HepG2 (cell line): ENCODE results near the gene IL1RL2. TPM values are rescaled to one million over a fixed set of nuclear protein-coding genes. Genes with fewer than 3 reads are reported as not detected.

Experiments used
- ARID2 ChIP-seq: sonication (generic); formaldehyde crosslinking; IDR thresholded peaks from 2 replicates; pipeline ENCODE4 v1.8.1; 2022; ENCODE audit warnings: mild to moderate bottlenecking, missing genetic modification reagents, borderline replicate concordance
- EZH2 ChIP-seq: conservative IDR thresholded peaks from 2 replicates; pipeline ENCODE4 v1.6.1; 2012; ENCODE audit warnings: mild to moderate bottlenecking, low read depth, low read length, moderate library complexity
- HNF4G ChIP-seq, 2 experiments: sonication (generic) in 1 of 2; formaldehyde crosslinking in 1 of 2; IDR thresholded peaks; 2 replicates each; pipeline versions ENCODE4 v1.4.0 to v1.6.1; 2011 to 2020; ENCODE audit warnings: borderline replicate concordance in 2 of 2, low read depth in 2 of 2, mild to moderate bottlenecking in 2 of 2, low read length in 1 of 2, missing genetic modification reagents in 1 of 2, moderate library complexity in 1 of 2
- HOXA7 ChIP-seq: sonication (generic); formaldehyde crosslinking; IDR thresholded peaks from 2 replicates; pipeline ENCODE4 v1.8.1; 2022; ENCODE audit warnings: mild to moderate bottlenecking, missing genetic modification reagents, moderate library complexity
- MEF2D ChIP-seq: sonication (generic); formaldehyde crosslinking; IDR thresholded peaks from 2 replicates; pipeline ENCODE4 v1.5.1; 2020; ENCODE audit warnings: mild to moderate bottlenecking, missing genetic modification reagents
- MYC ChIP-seq: sonication (generic); formaldehyde crosslinking; IDR thresholded peaks from 2 replicates; pipeline ENCODE4 v1.9.0; 2021; ENCODE audit warnings: missing genetic modification reagents, borderline replicate concordance
- RAD51 ChIP-seq: fragments of 450-650 bp; IDR thresholded peaks from 2 replicates; pipeline ENCODE4 v1.6.1; 2016; ENCODE audit warnings: borderline replicate concordance
- REXO4 ChIP-seq: sonication (generic); formaldehyde crosslinking; IDR thresholded peaks from 2 replicates; pipeline ENCODE4 v1.8.0; 2022; ENCODE audit warnings: missing genetic modification reagents, mild to moderate bottlenecking, borderline replicate concordance
- TGIF2 ChIP-seq: IDR thresholded peaks from 2 replicates; pipeline ENCODE4 v1.6.1; 2016; ENCODE audit warnings: control low read depth, missing compliant biosample characterization
- ZC3H4 ChIP-seq: sonication (generic); formaldehyde crosslinking; IDR thresholded peaks from 2 replicates; pipeline ENCODE4 v1.4.0; 2020; ENCODE audit warnings: missing genetic modification reagents, borderline replicate concordance
- ZNF343 ChIP-seq: sonication (generic); formaldehyde crosslinking; IDR thresholded peaks from 2 replicates; pipeline ENCODE4 v1.4.0; 2020; ENCODE audit warnings: mild to moderate bottlenecking, missing genetic modification reagents
- ZNF570 ChIP-seq: sonication (generic); formaldehyde crosslinking; IDR thresholded peaks from 2 replicates; pipeline ENCODE4 v1.4.0; 2020; ENCODE audit warnings: mild to moderate bottlenecking, missing genetic modification reagents, borderline replicate concordance
- ZSCAN9 ChIP-seq: IDR thresholded peaks from 2 replicates; pipeline ENCODE4 v1.6.1; 2016; ENCODE audit warnings: borderline replicate concordance
- polyA plus RNA-seq, 8 experiments: library from polyadenylated mRNA; depleted of rRNA in 3 of 8; stranded (reverse) in 7 of 8; unstranded in 1 of 8; fragments of >200 nt; fragmentation: Illumina TruSeq in 4 of 8; extraction: Trizol in 4 of 8; gene quantifications; 2 replicates each; pipeline versions ENCODE4 v1.2.1 to v1.2.3, GENCODE V29; 2011 to 2016; ENCODE audit warnings: low read depth in 4 of 8, missing spikeins in 1 of 8, mixed read lengths in 1 of 8; ENCODE audit not compliant: insufficient read depth in 1 of 8
- total RNA-seq, 5 experiments: library from RNA; depleted of rRNA; stranded (reverse); fragments of >200 nt; fragmentation: Illumina TruSeq; extraction: Trizol; gene quantifications; 2 replicates each; pipeline ENCODE4 v1.2.3, GENCODE V29; 2016; ENCODE audit warnings: low read depth in 1 of 5
- TF ChIP-seq, protein P1 (sequence below), 2 experiments: sonication (generic) in 1 of 2; formaldehyde crosslinking in 1 of 2; IDR thresholded peaks; 2 replicates each; pipeline versions ENCODE4 v1.4.0 to v1.6.1; 2016 to 2020; ENCODE audit warnings: borderline replicate concordance in 1 of 2, low read depth in 1 of 2, mild to moderate bottlenecking in 1 of 2, missing genetic modification reagents in 1 of 2
- TF ChIP-seq, protein P2 (sequence below): sonication (generic); formaldehyde crosslinking; IDR thresholded peaks from 2 replicates; pipeline ENCODE4 v1.4.0; 2020; ENCODE audit warnings: missing genetic modification reagents, borderline replicate concordance
- TF ChIP-seq, protein P3 (sequence below): sonication (generic); formaldehyde crosslinking; conservative IDR thresholded peaks from 2 replicates; pipeline ENCODE4 v1.4.0; 2020; ENCODE audit warnings: missing genetic modification reagents
- TF ChIP-seq, protein P4 (sequence below): sonication (generic); formaldehyde crosslinking; IDR thresholded peaks from 2 replicates; pipeline ENCODE4 v1.5.0; 2020; ENCODE audit warnings: mild to moderate bottlenecking, missing genetic modification reagents
- TF ChIP-seq, protein P5 (sequence below): IDR thresholded peaks from 2 replicates; pipeline ENCODE4 v1.6.1; 2016; ENCODE audit warnings: mild to moderate bottlenecking

Gene IL1RL2
- total and polyA plus RNA-seq, 2 of the 13 experiments (the other 11 are each of a cell fraction or from before 2014, with no cell fraction given) = 0.03 TPM; not detected in 1

DNA sequence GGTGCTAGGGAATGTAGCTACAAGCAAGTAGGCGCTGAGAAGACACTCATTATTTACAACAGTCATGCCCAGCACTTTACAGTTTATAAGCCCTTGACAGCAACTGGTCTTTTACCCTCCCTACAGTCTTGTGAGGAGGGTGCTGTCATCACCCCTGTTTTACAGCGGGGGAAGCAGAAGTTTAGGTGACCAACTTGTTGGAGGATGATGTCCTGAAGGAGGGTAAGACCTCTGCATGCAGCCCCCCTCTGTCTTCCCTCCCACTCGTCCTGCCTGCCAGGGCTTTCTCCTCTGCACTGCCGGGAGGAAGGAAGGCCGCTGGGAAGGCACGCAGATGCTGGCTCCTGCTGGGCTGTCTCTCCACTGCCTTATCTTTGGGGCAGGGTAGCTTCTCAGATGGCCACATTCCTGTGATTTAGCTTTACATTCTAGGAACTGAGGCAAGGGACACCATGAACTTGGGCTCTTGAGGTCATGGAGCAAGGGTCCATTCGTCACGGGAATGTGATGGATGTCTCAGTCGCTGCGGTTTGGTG, 43.3 kb upstream of the IL1RL2 start (continued):
- TF ChIP-seq, protein P1, sequence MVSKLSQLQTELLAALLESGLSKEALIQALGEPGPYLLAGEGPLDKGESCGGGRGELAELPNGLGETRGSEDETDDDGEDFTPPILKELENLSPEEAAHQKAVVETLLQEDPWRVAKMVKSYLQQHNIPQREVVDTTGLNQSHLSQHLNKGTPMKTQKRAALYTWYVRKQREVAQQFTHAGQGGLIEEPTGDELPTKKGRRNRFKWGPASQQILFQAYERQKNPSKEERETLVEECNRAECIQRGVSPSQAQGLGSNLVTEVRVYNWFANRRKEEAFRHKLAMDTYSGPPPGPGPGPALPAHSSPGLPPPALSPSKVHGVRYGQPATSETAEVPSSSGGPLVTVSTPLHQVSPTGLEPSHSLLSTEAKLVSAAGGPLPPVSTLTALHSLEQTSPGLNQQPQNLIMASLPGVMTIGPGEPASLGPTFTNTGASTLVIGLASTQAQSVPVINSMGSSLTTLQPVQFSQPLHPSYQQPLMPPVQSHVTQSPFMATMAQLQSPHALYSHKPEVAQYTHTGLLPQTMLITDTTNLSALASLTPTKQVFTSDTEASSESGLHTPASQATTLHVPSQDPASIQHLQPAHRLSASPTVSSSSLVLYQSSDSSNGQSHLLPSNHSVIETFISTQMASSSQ (IDR thresholded peaks at IDR 0.05; ENCODE audit: low read depth) = no peak
- TF ChIP-seq, protein P1 (CRISPR knock-in tag; IDR thresholded peaks at IDR 0.05; ENCODE audit: borderline replicate concordance) = no peak
- TF ChIP-seq MEF2D (CRISPR knock-in tag) = 0 out of 2 replicates have a peak, but pooled peaks have one; percentile 5
- TF ChIP-seq, protein P2, sequence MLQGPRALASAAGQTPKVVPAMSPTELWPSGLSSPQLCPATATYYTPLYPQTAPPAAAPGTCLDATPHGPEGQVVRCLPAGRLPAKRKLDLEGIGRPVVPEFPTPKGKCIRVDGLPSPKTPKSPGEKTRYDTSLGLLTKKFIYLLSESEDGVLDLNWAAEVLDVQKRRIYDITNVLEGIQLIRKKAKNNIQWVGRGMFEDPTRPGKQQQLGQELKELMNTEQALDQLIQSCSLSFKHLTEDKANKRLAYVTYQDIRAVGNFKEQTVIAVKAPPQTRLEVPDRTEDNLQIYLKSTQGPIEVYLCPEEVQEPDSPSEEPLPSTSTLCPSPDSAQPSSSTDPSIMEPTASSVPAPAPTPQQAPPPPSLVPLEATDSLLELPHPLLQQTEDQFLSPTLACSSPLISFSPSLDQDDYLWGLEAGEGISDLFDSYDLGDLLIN (CRISPR knock-in tag) = no peak
- TF ChIP-seq, protein P3, sequence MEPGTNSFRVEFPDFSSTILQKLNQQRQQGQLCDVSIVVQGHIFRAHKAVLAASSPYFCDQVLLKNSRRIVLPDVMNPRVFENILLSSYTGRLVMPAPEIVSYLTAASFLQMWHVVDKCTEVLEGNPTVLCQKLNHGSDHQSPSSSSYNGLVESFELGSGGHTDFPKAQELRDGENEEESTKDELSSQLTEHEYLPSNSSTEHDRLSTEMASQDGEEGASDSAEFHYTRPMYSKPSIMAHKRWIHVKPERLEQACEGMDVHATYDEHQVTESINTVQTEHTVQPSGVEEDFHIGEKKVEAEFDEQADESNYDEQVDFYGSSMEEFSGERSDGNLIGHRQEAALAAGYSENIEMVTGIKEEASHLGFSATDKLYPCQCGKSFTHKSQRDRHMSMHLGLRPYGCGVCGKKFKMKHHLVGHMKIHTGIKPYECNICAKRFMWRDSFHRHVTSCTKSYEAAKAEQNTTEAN = no peak
- TF ChIP-seq HOXA7 (CRISPR knock-in tag) = no peak
- TF ChIP-seq REXO4 = peak; percentile 24; the same call in 1 of the 2 replicates
- no peak; the same call in 1 of the 2 replicates for TF ChIP-seq HNF4G (IDR thresholded peaks at IDR 0.05; ENCODE audit: borderline replicate concordance, low read depth, low read length)
- TF ChIP-seq HNF4G (CRISPR knock-in tag; IDR thresholded peaks at IDR 0.05; ENCODE audit: borderline replicate concordance, low read depth) = no peak; the same call in 1 of the 2 replicates
- no peak for TF ChIP-seq RAD51
- TF ChIP-seq EZH2 = no peak
- TF ChIP-seq ZC3H4 (CRISPR knock-in tag) = peak; percentile 80; the same call in 1 of the 2 replicates
- peak; percentile 16; the same call in 1 of the 2 replicates for TF ChIP-seq MYC (CRISPR knock-in tag)
- 0 out of 2 replicates have a peak, but pooled peaks have one; percentile 23 for TF ChIP-seq TGIF2
- 0 out of 2 replicates have a peak, but pooled peaks have one; percentile 34 for TF ChIP-seq ZSCAN9 (CRISPR knock-in tag)
- TF ChIP-seq, protein P4, sequence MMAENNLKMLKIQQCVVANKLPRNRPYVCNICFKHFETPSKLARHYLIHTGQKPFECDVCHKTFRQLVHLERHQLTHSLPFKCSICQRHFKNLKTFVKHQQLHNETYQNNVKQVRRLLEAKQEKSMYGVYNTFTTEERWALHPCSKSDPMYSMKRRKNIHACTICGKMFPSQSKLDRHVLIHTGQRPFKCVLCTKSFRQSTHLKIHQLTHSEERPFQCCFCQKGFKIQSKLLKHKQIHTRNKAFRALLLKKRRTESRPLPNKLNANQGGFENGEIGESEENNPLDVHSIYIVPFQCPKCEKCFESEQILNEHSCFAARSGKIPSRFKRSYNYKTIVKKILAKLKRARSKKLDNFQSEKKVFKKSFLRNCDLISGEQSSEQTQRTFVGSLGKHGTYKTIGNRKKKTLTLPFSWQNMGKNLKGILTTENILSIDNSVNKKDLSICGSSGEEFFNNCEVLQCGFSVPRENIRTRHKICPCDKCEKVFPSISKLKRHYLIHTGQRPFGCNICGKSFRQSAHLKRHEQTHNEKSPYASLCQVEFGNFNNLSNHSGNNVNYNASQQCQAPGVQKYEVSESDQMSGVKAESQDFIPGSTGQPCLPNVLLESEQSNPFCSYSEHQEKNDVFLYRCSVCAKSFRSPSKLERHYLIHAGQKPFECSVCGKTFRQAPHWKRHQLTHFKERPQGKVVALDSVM (CRISPR knock-in tag) = no peak
- no peak for TF ChIP-seq ZNF570
- no peak for TF ChIP-seq ZNF343
- peak; percentile 31; the same call in 1 of the 2 replicates for TF ChIP-seq ARID2
- TF ChIP-seq, protein P5, sequence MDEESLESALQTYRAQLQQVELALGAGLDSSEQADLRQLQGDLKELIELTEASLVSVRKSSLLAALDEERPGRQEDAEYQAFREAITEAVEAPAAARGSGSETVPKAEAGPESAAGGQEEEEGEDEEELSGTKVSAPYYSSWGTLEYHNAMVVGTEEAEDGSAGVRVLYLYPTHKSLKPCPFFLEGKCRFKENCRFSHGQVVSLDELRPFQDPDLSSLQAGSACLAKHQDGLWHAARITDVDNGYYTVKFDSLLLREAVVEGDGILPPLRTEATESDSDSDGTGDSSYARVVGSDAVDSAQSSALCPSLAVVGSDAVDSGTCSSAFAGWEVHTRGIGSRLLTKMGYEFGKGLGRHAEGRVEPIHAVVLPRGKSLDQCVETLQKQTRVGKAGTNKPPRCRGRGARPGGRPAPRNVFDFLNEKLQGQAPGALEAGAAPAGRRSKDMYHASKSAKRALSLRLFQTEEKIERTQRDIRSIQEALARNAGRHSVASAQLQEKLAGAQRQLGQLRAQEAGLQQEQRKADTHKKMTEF = no peak
